Tongue (tissue), 2 donors: ENCODE measurements around the gene ZFHX3. TPM values are rescaled to one million over a fixed set of nuclear protein-coding genes. Genes with fewer than 3 reads are reported as not detected.
A peak's percentile ranks its signal among the peaks of the same experiment; 100 is the strongest.

Source experiments
- DNase-seq: peaks from one replicate; pipeline ENCODE4 v3.0.0-alpha.2; 2015
- total RNA-seq: library from RNA; depleted of rRNA; stranded (reverse); fragments of >200 nt; gene quantifications from one replicate; pipeline ENCODE4 v1.2.3, GENCODE V29; 2014

ZFHX3 gene
- total RNA-seq, 1 donor from 2014 or later: 12.7 TPM

DNA sequence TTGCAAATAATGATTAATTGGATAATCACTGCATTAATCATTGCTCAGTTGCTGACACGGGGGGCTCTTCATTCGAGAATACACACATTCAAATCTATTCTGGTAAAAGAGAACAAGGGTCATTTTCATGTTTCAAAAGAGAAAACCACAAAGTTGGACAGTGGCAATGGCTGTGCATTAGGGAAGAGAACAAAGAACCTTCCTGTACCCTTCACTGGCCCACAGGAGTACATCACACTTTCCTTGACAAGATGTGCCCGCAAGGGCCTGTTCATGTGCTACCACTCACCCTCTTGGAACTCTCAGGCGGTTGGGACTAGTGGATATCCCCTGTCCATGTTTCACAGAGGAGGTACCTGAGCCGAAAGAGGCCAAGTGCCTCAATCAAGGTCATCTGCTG lies 223.2 kb downstream of the ZFHX3 start:
- no peak for DNase-seq

GRCh38 chr16:72824027-72824426 lies 223.9 kb downstream of the ZFHX3 start:
- DNase-seq: no peak

GRCh38 chr16:72821185-72821950 lies 226.6 kb downstream of the ZFHX3 start:
- DNase-seq: no peak

GRCh38 chr16:72819345-72819744 lies 228.6 kb downstream of the ZFHX3 start:
- no peak for DNase-seq

DNA sequence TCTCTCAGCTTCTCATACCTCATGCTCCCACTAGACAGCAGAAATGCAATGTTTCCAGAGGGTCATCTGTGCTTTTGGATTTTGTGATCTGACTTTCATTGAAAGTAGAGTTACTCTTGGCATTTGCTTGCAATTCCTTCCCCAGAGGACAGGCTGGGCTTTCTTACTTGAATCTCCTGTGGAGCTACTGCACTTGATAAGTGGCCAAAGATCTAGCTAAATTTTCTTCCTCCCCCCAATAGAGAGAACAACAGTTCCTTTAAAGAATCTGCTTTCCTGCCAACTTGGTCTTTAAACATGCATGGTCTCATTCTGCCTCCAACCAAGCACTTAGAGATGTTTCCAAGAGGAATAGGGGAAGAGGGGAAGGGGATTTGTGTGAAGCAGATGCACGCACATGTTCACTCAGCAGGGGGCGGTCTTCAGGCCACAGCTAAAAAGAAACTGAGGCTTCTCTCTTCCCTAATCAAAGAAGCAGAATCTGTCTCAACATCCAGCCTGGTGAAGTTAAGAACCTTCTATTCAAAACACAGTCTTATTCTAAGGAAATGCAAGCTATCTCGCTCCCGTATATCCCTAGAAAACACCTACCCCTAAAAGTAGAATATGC lies 229.6 kb downstream of the ZFHX3 start:
- DNase-seq: no peak

- no peak for DNase-seq
Observed at GRCh38 chr16:72815348-72816318, 232.3 kb downstream of the ZFHX3 start.

DNA sequence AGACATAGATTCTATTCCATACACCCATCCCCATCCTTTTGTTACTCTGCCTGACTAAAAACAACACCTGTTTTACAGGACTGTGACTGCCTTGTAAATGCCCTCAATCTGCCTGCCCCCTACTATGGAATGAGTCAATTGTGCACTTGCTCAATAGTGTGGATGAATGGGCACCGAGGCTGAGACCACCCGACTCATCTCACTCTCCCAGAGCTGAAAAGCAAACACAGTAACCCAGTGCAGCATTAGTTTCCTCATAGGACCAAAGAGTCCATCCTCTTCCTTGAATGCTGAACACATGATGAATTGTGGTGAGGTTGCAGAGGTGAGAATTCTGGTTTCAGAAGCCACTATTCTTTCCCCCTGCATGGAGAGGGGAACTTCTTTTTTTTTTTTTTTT lies 233.7 kb downstream of the ZFHX3 start:
- DNase-seq: no peak

DNA sequence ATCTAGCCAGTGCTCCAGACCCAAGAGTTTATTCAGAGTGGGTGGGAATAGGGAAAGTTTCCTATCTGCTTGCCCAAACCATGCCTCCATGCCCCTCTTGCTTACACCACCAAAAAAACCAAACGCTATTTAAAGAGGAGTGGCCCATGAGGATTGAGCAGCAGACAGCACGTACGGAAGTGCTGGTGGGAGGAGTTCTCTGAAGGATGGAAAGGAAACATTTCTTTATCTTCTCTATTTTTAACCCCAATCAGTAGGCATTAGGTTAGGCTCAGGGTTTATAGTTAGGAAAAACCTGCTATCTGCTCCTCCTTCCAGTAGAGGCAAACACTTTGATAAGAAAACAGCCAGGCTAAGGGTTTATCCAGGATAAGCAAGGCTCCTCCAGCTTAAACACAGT lies 235.3 kb downstream of the ZFHX3 start:
- DNase-seq: no peak

GRCh38 chr16:72811876-72812275 lies 236.1 kb downstream of the ZFHX3 start:
- DNase-seq: no peak

GRCh38 chr16:72811188-72811720 lies 236.7 kb downstream of the ZFHX3 start:
- DNase-seq: no peak

DNA sequence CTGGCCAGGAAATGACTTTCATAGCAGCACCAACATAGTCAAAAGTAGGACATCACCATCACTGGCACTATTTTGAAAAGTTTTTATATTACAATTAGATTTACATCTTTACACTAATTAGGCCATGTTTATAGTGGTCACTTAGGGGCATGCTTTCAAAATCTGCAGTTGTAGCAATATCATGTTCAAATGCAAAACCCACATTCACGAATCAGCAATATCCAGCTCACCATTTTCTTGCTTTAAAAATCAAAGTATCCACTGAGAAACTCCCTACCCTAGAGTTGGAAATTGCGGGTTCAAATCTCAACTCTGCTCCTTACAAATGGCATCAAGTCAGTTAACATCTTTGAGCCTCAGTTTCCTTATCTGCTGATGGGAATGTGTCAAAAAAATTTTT lies 237.4 kb downstream of the ZFHX3 start:
- DNase-seq: no peak

DNA sequence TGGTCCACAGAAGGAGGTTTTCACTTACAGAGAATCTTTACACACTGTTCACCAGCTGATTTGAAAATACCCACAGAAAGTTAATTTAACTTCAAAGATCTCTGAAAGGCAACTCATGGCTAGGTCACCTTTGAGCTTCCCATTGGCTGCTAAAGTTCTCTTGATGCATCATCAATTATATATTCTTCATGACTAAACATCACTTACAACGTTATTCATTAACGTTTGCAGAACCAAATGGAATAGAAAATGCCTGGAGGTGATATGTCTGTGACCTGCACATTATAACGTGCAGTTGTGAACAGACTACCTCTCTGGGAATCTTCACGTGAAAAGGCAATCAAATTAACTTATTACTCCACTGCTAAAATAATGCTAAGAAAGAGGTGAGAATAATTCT lies 238.5 kb downstream of the ZFHX3 start:
- DNase-seq: no peak

GRCh38 chr16:72808754-72809153 lies 239.2 kb downstream of the ZFHX3 start:
- DNase-seq: no peak

DNA sequence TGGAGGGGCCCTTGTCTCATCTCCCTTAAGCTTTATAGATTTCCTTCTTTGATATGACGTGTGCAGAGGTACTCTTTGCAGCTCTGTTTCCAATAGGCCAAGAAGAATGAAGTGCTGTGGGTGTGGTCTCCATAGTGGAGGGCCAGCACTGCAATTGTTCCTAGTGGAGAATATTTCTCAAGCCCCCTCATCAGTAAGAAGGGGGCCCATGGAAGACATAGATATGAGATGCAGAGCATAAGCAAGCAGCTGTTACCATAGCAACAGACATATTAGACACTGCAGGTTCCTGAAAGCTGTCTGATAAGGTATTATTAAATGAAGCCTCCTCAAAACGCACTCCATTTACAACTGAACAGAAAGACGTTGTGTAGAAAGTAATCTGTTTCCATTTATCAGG lies 240.7 kb downstream of the ZFHX3 start:
- no peak for DNase-seq

DNA sequence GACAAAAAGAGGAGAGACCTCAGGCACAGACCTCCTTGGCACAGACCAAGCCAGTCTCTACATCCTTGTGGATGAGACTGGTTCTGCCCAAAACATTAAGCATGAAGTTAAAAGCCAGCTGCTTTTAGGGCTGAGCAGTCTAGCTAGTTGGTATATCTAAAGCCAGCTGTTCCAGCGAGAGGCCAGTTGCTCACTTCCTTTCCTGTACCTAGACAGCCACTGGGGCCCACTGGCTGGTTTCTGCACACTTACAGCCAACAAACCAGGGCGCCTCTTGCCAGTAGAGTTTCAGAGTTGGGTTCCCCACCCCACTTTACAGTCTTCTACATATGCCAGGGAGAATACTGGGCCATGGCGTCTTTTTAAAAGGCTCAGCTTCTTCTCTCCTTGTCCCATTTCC lies 242.4 kb downstream of the ZFHX3 start:
- peak; percentile 33 for DNase-seq

DNA sequence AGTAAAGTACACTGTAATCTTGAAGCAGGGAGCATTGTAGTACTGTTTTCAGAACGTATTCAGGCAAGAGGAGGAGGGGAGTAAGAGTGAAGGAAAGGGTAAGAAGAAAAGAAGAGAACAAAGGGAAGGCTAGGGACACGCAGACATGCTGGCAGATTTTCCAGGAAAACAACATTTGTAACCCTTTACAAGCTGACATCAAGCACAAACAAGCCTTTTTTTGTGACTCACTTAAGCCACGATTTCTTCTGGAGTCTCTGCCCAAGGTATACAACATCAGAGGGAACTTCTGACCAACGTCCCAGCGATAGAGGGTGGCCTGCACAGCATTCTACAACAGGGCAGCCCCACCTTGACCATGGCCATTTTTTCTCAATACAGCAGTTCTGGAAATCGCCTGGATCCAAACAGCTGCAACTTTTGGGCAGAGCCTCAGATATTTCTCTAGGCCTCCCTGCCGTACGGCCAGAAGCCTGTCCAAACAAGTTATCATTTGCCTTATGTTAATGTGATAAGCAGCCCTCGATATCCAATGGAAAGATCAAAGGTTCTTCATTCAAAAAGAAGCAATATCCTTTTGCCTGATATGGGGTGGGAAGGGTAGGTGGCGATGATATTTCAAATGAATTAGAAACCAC lies 247.3 kb downstream of the ZFHX3 start:
- DNase-seq: peak; percentile 24

DNA sequence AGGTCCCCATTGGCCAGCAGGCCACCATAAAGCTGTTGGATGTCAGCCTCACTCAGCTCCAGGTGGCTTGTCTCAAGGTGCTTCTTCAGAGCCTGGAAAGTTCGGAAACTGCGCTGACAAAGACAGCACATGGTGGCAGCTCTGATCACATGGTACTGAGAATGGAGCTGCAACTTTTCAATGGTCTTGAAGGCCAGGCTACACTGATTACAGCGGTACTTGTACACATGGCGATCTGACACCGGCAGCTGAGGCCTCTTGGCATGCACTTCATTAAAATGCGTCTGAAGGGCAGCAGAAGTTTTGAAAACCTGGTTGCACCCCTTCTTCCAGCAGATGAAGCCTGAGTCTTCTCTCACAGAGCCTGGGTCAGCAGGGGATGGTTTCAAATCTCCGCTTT lies 249.7 kb downstream of the ZFHX3 start:
- DNase-seq: no peak

- peak; percentile 70 for DNase-seq
Observed at GRCh38 chr16:72797621-72798020, 250.3 kb downstream of the ZFHX3 start.

DNA sequence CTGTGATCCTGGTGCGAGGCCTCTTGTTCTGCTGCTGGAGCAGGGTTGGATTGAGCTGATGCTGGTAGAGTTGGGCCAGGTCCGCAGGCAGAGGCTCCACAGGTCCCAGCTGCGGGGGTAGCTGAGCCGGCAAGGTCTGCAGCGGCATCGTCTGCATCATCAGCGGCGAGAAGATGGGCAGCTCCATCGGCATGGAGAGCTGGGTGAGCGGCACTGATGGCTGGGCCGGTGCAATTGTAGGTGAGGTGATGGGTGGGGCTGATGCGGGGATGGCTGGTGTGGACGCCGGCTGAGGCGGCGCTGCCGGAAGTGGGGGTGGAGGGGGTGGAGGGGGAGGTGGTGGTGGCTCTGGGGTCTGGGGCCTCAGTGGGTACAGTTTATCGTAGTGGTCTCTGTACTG lies 251.7 kb downstream of the ZFHX3 start:
- no peak for DNase-seq

DNA sequence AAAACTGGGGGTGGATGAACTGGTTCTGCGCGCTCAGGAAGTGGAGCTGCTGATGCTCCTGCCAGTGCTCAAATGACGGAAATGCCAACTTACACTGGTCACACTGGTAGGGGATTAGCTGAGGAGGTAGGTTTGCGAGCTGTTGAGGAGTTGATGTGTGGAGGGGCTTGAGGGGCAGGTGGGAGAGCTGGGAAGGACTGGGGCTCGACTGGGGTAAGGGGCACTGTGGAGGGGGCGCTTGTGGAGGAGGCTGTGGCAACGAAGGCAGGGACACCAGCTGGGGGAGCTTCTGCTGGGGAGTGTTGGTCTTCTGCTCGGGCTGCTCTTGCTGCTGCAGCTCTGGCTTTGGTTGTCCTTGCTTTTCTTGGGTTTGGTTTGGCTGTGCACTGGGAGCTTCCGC lies 252.9 kb downstream of the ZFHX3 start:
- no peak for DNase-seq

DNA sequence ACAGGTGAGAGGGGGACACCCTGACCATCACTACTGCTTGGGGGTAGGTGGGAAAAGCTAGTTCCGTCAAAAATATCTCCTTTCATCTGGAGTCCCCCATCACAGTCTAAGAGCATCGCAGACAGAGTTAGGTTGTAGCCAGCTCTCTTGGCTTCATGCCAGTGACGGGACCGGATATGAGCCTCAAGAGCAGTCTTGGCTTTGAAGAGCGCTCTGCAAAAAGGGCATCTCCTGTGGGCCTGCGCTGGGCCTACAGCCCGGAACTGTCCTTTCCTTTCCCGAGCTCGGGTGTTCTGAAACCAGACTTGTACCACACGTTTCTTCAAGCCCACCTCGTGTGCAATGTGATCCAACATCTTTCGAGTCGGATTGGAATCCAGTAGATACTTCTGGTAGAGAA lies 253.6 kb downstream of the ZFHX3 start:
- no peak for DNase-seq

DNA sequence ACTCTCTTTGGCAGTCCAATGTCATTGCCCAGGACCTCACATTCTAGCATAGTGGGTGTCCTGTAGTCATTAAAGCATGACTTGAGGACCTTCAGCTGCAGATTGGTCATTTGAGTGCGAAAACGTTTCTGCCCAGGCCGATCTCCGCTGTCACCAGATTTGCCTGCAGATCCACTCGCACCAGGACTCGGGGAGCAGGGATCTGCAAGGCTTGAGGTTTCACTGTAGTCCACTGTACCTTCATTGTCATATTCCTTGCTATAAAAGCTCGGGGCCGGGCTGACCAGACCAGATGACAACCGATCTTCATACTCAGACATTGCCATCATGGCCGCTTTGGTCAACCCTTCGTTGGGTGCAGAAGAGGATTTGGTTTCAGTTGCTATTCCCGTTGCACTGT lies 254.2 kb downstream of the ZFHX3 start:
- no peak for DNase-seq
